GM23248 (cell line): ENCODE measurements around the gene MYL7. TPM values are rescaled to one million over a fixed set of nuclear protein-coding genes. Genes with fewer than 3 reads are reported as not detected.
"Not testable (repeated sequence)": the region's sequence is repeated elsewhere in the genome, so short reads cannot be mapped to it uniquely, and the experiment has no call there.

Experiments
- DNase-seq: peaks from one replicate; pipeline ENCODE4 v3.0.0-alpha.2; 2015
- H2AFZ ChIP-seq: fragments of 200-600 bp; sonication (generic); 2 replicates; pipeline ENCODE4 v1.6.1; 2016; ENCODE audit warnings: antibody characterized with exemption
- H3F3A ChIP-seq: fragments of 200-600 bp; sonication (generic); 2 replicates; pipeline ENCODE4 v1.6.1; 2016; ENCODE audit warnings: mild to moderate bottlenecking, antibody characterized with exemption, mixed run types; ENCODE audit not compliant: insufficient read depth
- H3K27ac ChIP-seq: fragments of 200-600 bp; sonication (generic); 2 replicates; pipeline ENCODE4 v1.5.1; 2016; ENCODE audit warnings: mild to moderate bottlenecking
- H3K27me3 ChIP-seq: fragments of 200-600 bp; sonication (generic); replicated peaks from 2 replicates; pipeline ENCODE4 v1.6.1; 2016; ENCODE audit warnings: mild to moderate bottlenecking; ENCODE audit not compliant: insufficient read depth
- H3K36me3 ChIP-seq: fragments of 200-600 bp; sonication (generic); 2 replicates; pipeline ENCODE4 v1.6.1; 2016; ENCODE audit warnings: low read depth, mild to moderate bottlenecking
- H3K4me1 ChIP-seq: fragments of 200-600 bp; sonication (generic); 2 replicates; pipeline ENCODE4 v1.6.1; 2016; ENCODE audit warnings: mild to moderate bottlenecking; ENCODE audit not compliant: insufficient read depth
- H3K4me2 ChIP-seq: fragments of 200-600 bp; sonication (generic); one replicate; pipeline ENCODE4 v1.6.1; 2016; ENCODE audit warnings: mild to moderate bottlenecking; ENCODE audit not compliant: unreplicated experiment
- H3K4me3 ChIP-seq: fragments of 200-600 bp; sonication (generic); 2 replicates; pipeline ENCODE4 v1.5.1; 2016; ENCODE audit warnings: mild to moderate bottlenecking
- H3K79me2 ChIP-seq: fragments of 200-600 bp; sonication (generic); 2 replicates; pipeline ENCODE4 v1.6.1; 2016; ENCODE audit warnings: mild to moderate bottlenecking; ENCODE audit not compliant: insufficient read depth
- H3K9ac ChIP-seq: fragments of 200-600 bp; sonication (generic); 2 replicates; pipeline ENCODE4 v1.6.1; 2016; ENCODE audit warnings: mild to moderate bottlenecking
- H3K9me2 ChIP-seq: fragments of 200-600 bp; sonication (generic); 2 replicates; pipeline ENCODE4 v1.6.1; 2016; ENCODE audit warnings: mixed run types, mild to moderate bottlenecking, moderate library complexity; ENCODE audit not compliant: insufficient read depth
- H3K9me3 ChIP-seq: fragments of 200-600 bp; sonication (generic); one replicate; pipeline ENCODE4 v1.6.1; 2017; ENCODE audit warnings: low read depth
- H4K20me1 ChIP-seq: fragments of 200-600 bp; sonication (generic); 2 replicates; pipeline ENCODE4 v1.6.0; 2016; ENCODE audit not compliant: insufficient read depth
- EZH2 ChIP-seq: fragments of 200-600 bp; sonication (generic); IDR thresholded peaks from 2 replicates; pipeline ENCODE4 v1.6.1; 2018; ENCODE audit warnings: antibody characterized with exemption, mild to moderate bottlenecking; ENCODE audit not compliant: insufficient read depth, poor library complexity, severe bottlenecking
- EZH2phosphoT487 ChIP-seq: fragments of 200-600 bp; sonication (generic); IDR thresholded peaks from 2 replicates; pipeline ENCODE4 v1.6.1; 2018; ENCODE audit warnings: antibody characterized with exemption, moderate library complexity, mild to moderate bottlenecking, low read depth; ENCODE audit not compliant: insufficient read depth
- WGBS, 2 experiments: methylation state at CpG; one replicate each; pipeline ENCODE4 v1.1.6; 2015 to 2017; ENCODE audit warnings: low lambda C conversion rate in 2 of 2, low coverage in 1 of 2; ENCODE audit errors: missing lambda C conversion rate in 2 of 2; 5-methylcytosine and 5-hydroxymethylcytosine counted together
- in situ Hi-C: fragments of 300-500 bp; cut with MboI; formaldehyde crosslinking; loops from 2 replicates; pipeline ENCODE4 v1.15.0; 2020
- polyA plus RNA-seq: library from polyadenylated mRNA; unstranded; fragments of >200 nt; fragmentation: Nextera tagmentation; extraction: Ambion mirVana; gene quantifications from 2 replicates; pipeline ENCODE4 v1.2.1, GENCODE V29; 2016
- total RNA-seq: library from RNA; depleted of rRNA; stranded (reverse); fragments of >200 nt; shearing (Covaris generic); gene quantifications from 2 replicates; pipeline ENCODE4 v1.2.3, GENCODE V29; 2014

MYL7 gene
- total and polyA plus RNA-seq, 2 experiments from 2014 or later = not detected

DNA sequence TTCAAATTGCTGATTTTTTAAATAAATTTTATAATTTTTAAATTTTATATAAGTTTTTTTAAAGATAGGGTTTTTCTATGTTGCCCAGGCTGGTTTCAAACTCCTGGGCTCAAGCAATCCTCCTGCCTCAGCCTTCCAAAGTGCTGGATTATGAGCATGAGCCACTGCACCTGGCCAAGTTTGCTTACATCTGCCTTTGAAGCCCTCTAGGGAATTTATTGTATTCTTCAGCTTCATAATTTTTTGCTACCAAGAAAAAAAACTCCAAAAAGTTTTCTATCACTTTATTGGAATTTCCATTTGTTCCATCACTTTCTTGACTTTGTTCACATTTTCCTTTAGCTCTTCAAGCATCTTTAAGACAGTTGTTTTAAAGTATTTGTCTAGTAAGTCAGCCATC is 14.0 kb downstream of the MYL7 start:
- Histone ChIP-seq H3K27ac (no peak overlapping the region), H4K20me1 (no peaks in the 10 kb centered on the region), H3K9me3 (no peaks in the 10 kb centered on the region), H3K4me3 (no peak overlapping the region), H3F3A (no peaks in the 10 kb centered on the region), H2AFZ (no peak overlapping the region), H3K79me2 (peaks cover 8% of the 10 kb centered on the region), H3K9ac (no peak overlapping the region), H3K9me2 (no peaks in the 10 kb centered on the region), H3K27me3 (no peaks in the 10 kb centered on the region), H3K4me2 (no peak overlapping the region), H3K4me1 (peaks cover 13% of the 10 kb centered on the region), H3K36me3 (no peaks in the 10 kb centered on the region)
- TF ChIP-seq EZH2 (no peak), EZH2phosphoT487 (no peak)
- in situ Hi-C loops = no loop called here
- DNase-seq = no peak

DNA sequence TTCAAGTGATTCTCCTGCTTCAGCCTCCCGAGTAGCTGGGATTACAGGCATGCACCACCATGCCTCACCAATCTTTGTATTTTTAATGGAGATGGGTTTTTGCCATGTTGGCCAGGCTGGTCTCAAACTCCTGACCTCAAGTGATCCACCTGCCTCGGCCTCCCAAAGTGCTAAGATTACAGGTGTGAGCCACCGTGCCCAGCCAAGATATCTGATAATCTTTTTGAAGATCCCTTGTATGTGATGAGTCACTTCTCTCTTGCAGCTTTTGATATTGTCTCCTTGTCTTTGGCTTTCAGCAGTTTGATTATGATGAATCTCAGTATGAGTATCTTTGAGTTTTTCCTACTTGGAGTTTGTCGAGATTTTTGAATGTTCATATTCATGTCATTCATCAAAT is 14.6 kb downstream of the MYL7 start:
- H3K79me2 ChIP-seq = peaks cover 14% of the 10 kb centered on the region
- H3K9me2 ChIP-seq, H3K36me3 ChIP-seq, H3F3A ChIP-seq, H2AFZ ChIP-seq, H3K9ac ChIP-seq, H3K4me3 ChIP-seq, in situ Hi-C loops, H3K9me3 ChIP-seq, H3K27ac ChIP-seq, H3K27me3 ChIP-seq, DNase-seq, H4K20me1 ChIP-seq, H3K4me2 ChIP-seq, H3K4me1 ChIP-seq: not testable (repeated sequence)
- WGBS, 2 experiments = 86 to 92% methylated on average over 4 of the region's 4 CpGs

DNA sequence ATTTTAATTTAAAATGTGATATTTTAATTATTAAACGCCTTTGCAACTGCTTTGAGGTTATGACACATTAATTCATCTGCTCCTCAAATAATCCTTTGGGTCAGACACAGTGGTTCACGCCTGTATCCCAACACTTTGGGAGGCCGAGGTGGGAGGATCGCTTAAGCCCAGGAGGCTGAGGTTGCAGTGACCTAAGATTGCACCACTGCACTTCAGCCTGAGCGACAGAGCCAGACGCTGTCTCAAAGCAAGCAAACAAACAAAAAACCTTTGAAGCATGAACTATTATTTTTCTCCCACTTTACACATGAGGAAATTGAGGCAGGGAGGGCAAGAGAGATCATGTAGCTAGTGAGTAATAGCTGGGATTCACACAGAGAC is 16.3 kb downstream of the MYL7 start:
- H3K79me2 ChIP-seq = peaks cover 32% of the 10 kb centered on the region
- no peaks in the 10 kb centered on the region for H4K20me1 ChIP-seq
- no peaks in the 10 kb centered on the region for H3F3A ChIP-seq
- H3K4me1 ChIP-seq = peaks cover 10% of the 10 kb centered on the region; the same call in 1 of the 2 replicates
- H3K9ac ChIP-seq = no peak overlapping the region
- no peak for DNase-seq
- 97 to 98% methylated on average over 6 of the region's 6 CpGs for WGBS, 2 experiments
- TF ChIP-seq EZH2 = no peak
- TF ChIP-seq EZH2phosphoT487 = no peak
- H3K9me2 ChIP-seq = no peaks in the 10 kb centered on the region
- peaks cover 4% of the 10 kb centered on the region; the same call in 1 of the 2 replicates for H3K36me3 ChIP-seq
- H2AFZ ChIP-seq = no peak overlapping the region
- no peak overlapping the region for H3K4me2 ChIP-seq
- in situ Hi-C loops = no loop called here
- H3K27ac ChIP-seq = no peak overlapping the region
- H3K4me3 ChIP-seq = no peak overlapping the region
- no peaks in the 10 kb centered on the region for H3K27me3 ChIP-seq
- H3K9me3 ChIP-seq = no peaks in the 10 kb centered on the region

DNA sequence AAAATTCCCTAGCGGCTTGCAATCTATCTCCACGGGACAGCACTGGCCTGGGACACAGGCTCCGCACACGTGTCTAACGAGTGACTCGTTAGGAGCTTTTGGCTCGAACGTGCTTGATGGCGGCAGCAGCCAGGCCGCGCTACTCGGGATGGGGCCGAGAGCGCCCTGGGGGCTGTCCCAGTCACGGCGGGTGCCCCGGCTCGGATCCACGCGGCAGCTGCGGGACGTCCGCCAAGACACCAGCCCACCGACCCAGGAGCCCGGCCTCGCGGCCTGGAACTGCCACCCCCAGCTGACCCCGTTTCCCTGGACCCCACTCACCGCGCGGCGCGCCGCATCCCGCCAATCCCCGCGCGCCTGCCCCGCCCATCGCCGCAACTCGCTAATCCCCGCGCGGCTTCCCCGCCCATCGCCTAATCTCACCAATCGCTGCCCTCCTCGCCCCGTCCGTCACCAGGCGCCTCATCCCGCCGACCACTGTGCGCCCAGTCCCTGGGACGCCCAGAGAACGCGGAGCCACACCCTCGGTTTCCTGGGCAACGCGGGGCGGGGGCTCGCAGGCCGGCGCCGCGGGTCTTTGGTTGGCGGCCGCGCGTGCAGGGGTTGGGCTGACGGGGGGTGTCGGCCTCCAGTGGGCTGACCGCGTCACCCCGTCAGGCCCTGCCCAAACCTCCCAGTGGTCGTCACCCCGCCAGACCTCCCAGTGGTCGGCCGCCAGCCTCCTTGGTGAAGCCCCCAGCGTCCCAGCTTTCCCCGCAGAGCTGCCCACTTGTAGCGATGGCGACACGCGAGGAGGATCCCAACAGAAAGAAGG is 17.7 kb downstream of the MYL7 start, which contains the start of gene POLD2:
Gene POLD2 (minus strand): TSS at position 359 of the 814 bp plus-strand sequence. CDS start 1,495 bp downstream, outside the sequence.
- H2AFZ ChIP-seq = peak within 1 kb of the TSS; percentile 89

More for the DNA sequence above, 17.7 kb downstream of the MYL7 start, which contains the start of gene POLD2:
- Histone ChIP-seq H3K4me1 (peaks cover 10% of the 10 kb centered on the region; the same call in 1 of the 2 replicates), H3K9me3 (no peaks in the 10 kb centered on the region), H3K27me3 (no peaks in the 10 kb centered on the region), H3K79me2 (peaks cover 37% of the 10 kb centered on the region), H3K27ac (peak within 1 kb of the TSS; percentile 88), H3K9ac (peak within 1 kb of the TSS; percentile 95), H3K4me3 (peak within 1 kb of the TSS; percentile 84), H3K9me2 (no peaks in the 10 kb centered on the region), H3K4me2 (peak within 1 kb of the TSS; percentile 94), H3F3A (no peaks in the 10 kb centered on the region), H4K20me1 (no peaks in the 10 kb centered on the region), H3K36me3 (peaks cover 4% of the 10 kb centered on the region; the same call in 1 of the 2 replicates)
- DNase-seq = peak; percentile 99
- TF ChIP-seq EZH2 = no peak
- TF ChIP-seq EZH2phosphoT487 = no peak
- 1% methylated on average over 69 to 86 of the region's 86 CpGs for WGBS, 2 experiments
- in situ Hi-C loops = no loop called here
